ENCODE results near the gene GMDS.

Gene GMDS

DNA sequence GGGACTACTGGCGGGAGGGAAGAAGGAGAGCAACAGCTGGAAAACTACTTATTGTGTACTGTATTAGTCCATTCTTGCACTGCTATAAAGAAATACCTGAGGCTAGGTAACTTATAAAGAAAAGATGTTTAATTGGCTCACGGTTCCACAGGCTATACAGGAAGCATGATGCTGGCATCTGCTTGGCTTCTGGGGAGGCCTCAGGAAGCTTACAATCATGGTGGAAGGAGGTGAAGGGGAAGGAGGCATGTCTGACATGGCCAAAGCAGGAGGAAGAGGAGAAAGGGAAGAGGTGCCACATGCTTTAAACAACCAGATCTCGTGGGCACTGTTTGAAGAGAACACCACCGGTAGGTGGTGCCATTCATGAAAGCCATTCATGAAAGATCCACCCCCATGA lies 67.3 kb downstream of the GMDS start:
- no peak for DNase-seq
- no peak for ATAC-seq

DNA sequence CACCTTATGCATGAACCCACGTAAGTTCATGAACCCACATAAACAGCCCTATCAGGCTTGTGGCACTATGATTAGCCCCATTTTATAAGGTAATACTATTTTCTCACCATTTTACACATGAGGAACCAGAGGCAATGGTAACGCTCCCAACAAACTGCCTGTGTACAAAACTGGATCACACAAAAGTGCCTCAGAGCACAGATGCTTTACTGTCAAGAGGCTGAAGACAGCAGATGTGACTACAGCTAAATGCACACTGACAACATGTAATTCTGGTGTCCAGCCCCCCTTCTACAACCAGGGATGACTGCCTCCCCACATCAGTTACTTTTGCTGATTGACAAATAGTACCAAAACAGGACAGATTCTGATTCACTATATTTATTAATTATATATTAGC lies 69.6 kb downstream of the GMDS start:
- no peak for ATAC-seq

GRCh38 chr6:2173203-2173961 lies 72.0 kb downstream of the GMDS start:
- ATAC-seq: no peak
- DNase-seq: no peak

More for the DNA sequence above, 69.6 kb downstream of the GMDS start:
- no peak for DNase-seq

- ATAC-seq: no peak
- DNase-seq: no peak
These were observed 73.7 kb downstream of the GMDS start for GRCh38 chr6:2171728-2172127.

- ATAC-seq (no peak), DNase-seq (no peak)
These were observed 76.9 kb downstream of the GMDS start for GRCh38 chr6:2168480-2168879.

- no peak for DNase-seq
- ATAC-seq: no peak
These were observed 78.7 kb downstream of the GMDS start for GRCh38 chr6:2166717-2167116.

GRCh38 chr6:2165286-2165685 lies 80.1 kb downstream of the GMDS start:
- DNase-seq (no peak), ATAC-seq (no peak)

DNA sequence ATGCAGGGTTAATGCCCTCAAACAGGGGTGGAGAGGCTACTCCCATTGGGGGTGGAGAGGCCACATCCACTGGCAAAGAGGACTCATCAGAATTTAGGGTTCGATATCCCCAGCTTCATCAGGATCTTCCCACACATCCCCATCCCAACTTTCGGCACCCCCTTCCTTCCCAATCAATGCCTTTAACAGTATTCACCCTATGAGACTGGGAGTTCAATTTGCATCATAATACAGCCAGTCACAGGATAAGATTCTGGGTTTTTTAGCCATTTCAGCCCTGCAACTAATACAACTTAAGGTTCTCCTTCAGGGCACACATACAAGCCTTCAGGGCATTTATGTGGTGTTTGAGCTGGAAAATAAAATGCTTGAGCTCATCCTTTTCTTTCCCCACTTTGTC lies 80.9 kb downstream of the GMDS start:
- no peak for DNase-seq
- no peak for ATAC-seq

GRCh38 chr6:2162079-2162445 lies 83.3 kb downstream of the GMDS start:
- DNase-seq (no peak), ATAC-seq (no peak)

- DNase-seq (peak; percentile 14), ATAC-seq (no peak)
These were observed 86.7 kb downstream of the GMDS start for GRCh38 chr6:2158596-2159271.

GRCh38 chr6:2157441-2158127 lies 87.8 kb downstream of the GMDS start:
- ATAC-seq: peak; percentile 77
- peak; percentile 27 for DNase-seq

GRCh38 chr6:2155206-2155605 lies 90.2 kb downstream of the GMDS start:
- DNase-seq: no peak
- no peak for ATAC-seq

DNA sequence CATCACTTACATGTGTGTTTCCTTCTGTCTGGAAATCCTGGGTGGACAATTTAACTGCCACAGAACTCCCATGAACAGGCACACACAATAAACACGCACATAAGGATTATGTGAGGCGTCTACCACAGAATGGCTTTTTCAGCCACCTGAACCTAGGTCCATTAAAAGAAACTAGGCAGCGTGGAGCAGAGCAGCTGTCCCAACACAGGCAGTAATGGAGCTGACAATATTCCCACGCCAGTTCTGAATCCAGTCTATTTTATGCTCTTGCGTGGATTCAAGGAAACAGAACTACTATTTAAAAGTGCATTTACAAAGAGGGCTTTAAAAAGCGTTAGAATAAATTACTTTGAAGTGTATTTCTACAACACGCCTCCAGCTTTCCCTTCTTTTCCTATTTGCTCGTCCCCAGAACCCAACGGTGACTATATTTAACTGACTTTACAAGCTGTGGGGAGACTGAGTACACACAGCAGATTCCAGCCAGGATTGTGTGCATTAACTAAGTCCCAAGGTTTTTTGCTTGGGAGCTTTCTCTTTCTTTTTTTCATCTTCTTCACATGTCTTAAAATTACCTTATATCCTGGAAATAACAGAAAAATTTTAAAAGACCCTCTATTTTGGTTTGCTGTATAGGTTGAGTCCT lies 95.9 kb downstream of the GMDS start:
- ATAC-seq (no peak), DNase-seq (no peak)

GRCh38 chr6:2148748-2149147 lies 96.7 kb downstream of the GMDS start:
- DNase-seq (no peak), ATAC-seq (no peak)

DNA sequence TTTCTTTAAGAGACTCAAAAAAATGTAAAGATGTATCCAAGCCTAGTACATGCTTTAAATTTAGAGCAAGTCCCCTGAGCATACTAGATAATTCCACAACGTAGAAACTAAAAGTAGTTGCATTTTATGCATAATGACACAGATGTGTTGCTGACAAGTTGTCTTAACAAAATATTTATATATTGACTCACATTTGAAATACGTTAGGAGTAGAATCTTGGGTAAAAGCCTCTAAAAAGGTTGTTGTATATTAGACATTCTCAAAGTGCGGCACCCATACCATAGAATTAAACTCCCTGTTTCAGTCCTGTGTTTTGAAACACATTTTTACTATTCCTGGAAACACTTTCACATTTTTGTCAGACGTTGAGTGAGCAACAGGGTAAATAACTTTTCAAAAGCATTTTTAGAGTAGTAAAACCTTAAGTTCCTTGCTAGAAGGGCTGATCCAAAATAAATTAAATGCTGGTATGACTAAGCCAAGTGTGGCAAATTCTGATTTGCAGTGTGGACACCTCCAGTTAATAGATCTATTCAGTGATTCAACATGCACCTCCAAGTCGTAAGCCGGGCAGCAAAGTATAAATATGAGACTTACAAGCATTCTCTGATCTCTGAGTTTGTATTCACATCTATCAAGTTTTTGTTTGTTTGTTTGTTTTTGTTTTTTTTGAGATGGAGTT lies 97.5 kb downstream of the GMDS start:
- no peak for DNase-seq
- no peak for ATAC-seq

DNA sequence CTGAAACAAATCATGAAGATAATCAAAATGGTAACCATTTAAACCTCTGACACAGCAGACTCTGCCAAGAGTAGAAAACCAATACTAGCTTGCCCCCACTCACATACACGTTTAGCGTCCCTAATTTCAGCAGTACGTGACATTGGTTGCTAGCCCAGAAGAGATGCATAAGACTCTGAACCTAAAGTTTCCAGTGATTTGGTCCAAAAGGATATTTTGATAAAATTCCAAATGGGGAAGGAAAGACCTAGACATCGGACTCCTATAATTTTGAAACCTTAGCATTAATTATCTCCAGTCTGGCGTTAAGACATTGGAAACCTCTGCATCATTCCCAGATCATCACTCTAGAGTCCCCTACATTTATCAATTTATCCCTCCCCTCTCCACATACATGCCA lies 98.1 kb downstream of the GMDS start:
- no peak for DNase-seq
- no peak for ATAC-seq

- ATAC-seq: no peak
- no peak for DNase-seq
These were observed 101.2 kb downstream of the GMDS start for GRCh38 chr6:2144210-2144609.

DNA sequence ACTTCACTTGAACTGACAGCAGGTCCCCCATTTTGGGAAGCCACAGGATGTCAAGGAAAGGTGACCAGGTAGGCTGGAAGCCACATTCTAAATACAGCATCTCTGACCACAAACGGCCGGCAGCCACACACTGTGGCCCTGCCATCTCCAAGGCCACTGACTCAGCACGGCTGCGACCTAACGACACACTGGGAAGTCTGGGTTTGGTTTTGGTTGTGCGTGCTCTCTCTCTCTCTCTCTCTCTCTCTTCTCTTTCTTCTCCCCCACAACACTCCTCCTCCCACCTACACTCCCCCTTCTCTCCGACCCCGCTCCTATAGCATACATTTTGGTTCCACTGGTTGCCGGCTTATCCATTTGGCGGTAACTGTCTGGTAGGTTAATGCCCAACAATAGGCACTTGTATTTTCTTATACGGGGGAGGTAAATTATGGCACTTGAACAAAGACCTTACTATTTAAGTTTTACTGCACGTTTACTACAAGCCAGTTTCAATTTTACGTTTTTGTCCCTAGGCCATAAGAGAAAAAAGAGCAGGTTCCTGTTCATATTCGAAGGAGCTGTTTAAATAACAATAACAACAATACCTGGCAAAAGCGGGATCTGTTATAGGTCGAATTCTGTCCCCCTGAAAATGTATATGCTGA lies 103.6 kb downstream of the GMDS start:
- ATAC-seq (no peak), DNase-seq (no peak)

- ATAC-seq (no peak), DNase-seq (no peak)
These were observed 104.8 kb downstream of the GMDS start for GRCh38 chr6:2140438-2141128.

- no peak for DNase-seq
- ATAC-seq: no peak
These were observed 110.0 kb downstream of the GMDS start for GRCh38 chr6:2135401-2135800.

DNA sequence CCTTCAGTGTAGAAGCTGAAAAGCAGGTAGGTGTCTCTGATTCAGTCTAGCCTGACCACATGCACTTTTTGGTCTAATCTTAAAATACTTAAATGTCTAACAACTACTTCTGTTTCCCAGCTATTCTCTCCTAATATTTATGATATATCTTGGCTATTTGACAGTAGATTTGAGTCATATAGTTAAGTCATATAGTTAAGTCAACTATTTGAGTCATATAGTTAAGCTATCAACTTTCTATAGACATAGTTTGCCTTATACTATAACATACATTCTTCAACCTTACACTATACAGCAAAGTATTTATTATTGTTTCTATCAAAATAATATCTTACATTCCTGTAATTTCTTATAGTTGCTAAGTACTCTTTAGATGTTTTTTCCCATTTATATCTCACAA lies 110.9 kb downstream of the GMDS start:
- ATAC-seq: no peak
- DNase-seq: no peak
